Breast epithelium (tissue), 3 donors: Measurements from ENCODE around the gene CYB5D1.

ENCODE experiments used
- POLR2AphosphoS5 ChIP-seq, 3 donors: sonication (generic); formaldehyde crosslinking; IDR thresholded peaks; one replicate each; pipeline ENCODE4 v1.6.1; 2017; ENCODE audit warnings: antibody characterized with exemption in 3 of 3
- TF ChIP-seq, protein P1 (sequence below), 3 donors: fragments of 450-650 bp; IDR thresholded peaks; one replicate each; pipeline ENCODE4 v1.5.1; 2016 to 2017; ENCODE audit warnings: antibody characterized with exemption in 3 of 3, mild to moderate bottlenecking in 3 of 3, moderate library complexity in 3 of 3

DNA sequence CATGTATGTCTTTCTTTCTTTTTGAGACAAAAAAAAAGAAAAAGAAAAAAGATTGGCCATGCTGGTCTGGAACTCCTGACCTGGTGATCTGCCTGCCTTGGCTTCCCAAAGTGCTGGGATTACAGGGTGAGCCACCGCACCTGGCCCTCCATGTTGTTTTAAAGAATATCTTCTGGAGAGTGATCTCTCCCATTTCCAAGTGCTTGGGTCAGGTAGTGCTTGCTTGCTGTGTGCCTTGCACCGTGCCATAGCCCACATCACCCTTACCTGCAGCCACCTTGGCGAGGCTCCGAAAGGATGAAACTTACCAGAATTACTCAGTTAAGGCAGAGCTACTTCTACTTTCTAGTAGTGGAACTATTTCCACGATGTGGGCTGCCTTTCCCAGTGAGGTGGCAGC lies 42.8 kb upstream of the CYB5D1 start:
- TF ChIP-seq, protein P1, sequence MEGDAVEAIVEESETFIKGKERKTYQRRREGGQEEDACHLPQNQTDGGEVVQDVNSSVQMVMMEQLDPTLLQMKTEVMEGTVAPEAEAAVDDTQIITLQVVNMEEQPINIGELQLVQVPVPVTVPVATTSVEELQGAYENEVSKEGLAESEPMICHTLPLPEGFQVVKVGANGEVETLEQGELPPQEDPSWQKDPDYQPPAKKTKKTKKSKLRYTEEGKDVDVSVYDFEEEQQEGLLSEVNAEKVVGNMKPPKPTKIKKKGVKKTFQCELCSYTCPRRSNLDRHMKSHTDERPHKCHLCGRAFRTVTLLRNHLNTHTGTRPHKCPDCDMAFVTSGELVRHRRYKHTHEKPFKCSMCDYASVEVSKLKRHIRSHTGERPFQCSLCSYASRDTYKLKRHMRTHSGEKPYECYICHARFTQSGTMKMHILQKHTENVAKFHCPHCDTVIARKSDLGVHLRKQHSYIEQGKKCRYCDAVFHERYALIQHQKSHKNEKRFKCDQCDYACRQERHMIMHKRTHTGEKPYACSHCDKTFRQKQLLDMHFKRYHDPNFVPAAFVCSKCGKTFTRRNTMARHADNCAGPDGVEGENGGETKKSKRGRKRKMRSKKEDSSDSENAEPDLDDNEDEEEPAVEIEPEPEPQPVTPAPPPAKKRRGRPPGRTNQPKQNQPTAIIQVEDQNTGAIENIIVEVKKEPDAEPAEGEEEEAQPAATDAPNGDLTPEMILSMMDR (IDR thresholded peaks at IDR 0.05): no peak
- no peak for TF ChIP-seq POLR2AphosphoS5 (IDR thresholded peaks at IDR 0.05)
